ENCODE results near the gene STRN3. TPM values are rescaled to one million over a fixed set of nuclear protein-coding genes. Genes with fewer than 3 reads are reported as not detected.

STRN3 gene
- total and polyA plus RNA-seq, 10 of the 15 experiments (the other 5 are each of a cell fraction or from before 2014, with no cell fraction given) = 7.8 to 27.9 (median 14.1) TPM

DNA sequence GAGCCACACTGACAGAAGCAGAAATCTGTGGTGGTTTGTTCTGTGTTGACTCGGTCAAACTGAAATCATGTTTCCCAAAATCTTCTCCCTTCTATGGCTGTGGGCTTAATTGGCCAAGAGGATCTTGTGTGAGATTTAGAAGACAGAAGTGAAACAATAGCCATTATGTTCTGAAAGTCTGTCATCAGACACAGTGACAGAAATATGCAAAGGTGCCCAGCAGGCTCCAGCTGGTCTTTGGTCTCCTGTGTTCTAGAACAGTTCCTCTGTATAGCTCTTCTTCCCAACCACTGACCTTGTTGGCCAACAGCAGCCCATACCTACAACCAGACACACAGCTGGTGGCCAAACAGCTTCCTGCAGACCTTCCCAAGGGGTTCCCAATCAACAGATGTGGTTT, 176.8 kb downstream of the STRN3 start (continued):
- TF ChIP-seq NBN (IDR thresholded peaks at IDR 0.05) (no peak), NR2C1 (IDR thresholded peaks at IDR 0.05) (no peak), POU2F2 (IDR thresholded peaks at IDR 0.05; ENCODE audit: borderline replicate concordance, low read depth, low read length) (peak; percentile 97), CBFB (IDR thresholded peaks at IDR 0.05; ENCODE audit: low read depth) (no peak), BRCA1 (IDR thresholded peaks at IDR 0.05; ENCODE audit: low read depth, low read length) (no peak), ZNF24 (IDR thresholded peaks at IDR 0.05) (no peak), BMI1 (IDR thresholded peaks at IDR 0.05; ENCODE audit: borderline replicate concordance) (no peak), NFXL1 (IDR thresholded peaks at IDR 0.05; ENCODE audit: borderline replicate concordance) (no peak), POLR2A (IDR thresholded peaks at IDR 0.05; ENCODE audit: low read depth, low read length) (no peak), NR2C2 (IDR thresholded peaks at IDR 0.05; ENCODE audit: borderline replicate concordance, control insufficient read depth, insufficient read length, low read depth) (no peak), RCOR1 (conservative IDR thresholded peaks at IDR 0.05; ENCODE audit: low read depth, low read length) (no peak), MEF2B (IDR thresholded peaks at IDR 0.05; ENCODE audit: partially characterized antibody, poor library complexity, severe bottlenecking) (no peak), ZSCAN29 (IDR thresholded peaks at IDR 0.05) (no peak), STAT1 (conservative IDR thresholded peaks at IDR 0.05) (no peak), SMAD5 (IDR thresholded peaks at IDR 0.05; ENCODE audit: low read depth) (no peak), RELA (IDR thresholded peaks at IDR 0.05; ENCODE audit: borderline replicate concordance, partially characterized antibody) (no peak), FOXM1 (IDR thresholded peaks at IDR 0.05; ENCODE audit: low read depth, low read length) (no peak), ZNF217 (IDR thresholded peaks at IDR 0.05) (no peak), LARP7 (IDR thresholded peaks at IDR 0.05) (no peak), NFYA (IDR thresholded peaks at IDR 0.05; ENCODE audit: borderline replicate concordance, low read depth, low read length) (no peak), NR2F1 (conservative IDR thresholded peaks at IDR 0.05) (no peak), TCF3 (IDR thresholded peaks at IDR 0.05; ENCODE audit: borderline replicate concordance, insufficient read depth, low read depth, low read length) (peak; percentile 92), SRF (IDR thresholded peaks at IDR 0.05; ENCODE audit: low read depth in 2 of 2, low read length in 2 of 2) (no peak), DPF2 (IDR thresholded peaks at IDR 0.05) (0 out of 2 replicates have a peak, but pooled peaks have one; percentile 50), STAT3 (IDR thresholded peaks at IDR 0.05; ENCODE audit: low read depth, low read length) (no peak), MYC (IDR thresholded peaks at IDR 0.05; ENCODE audit: insufficient read depth, insufficient read length, insufficient replicate concordance, low read length, severe bottlenecking) (no peak), CEBPB (IDR thresholded peaks at IDR 0.05; ENCODE audit: borderline replicate concordance in 1 of 2, low read depth in 2 of 2, low read length in 2 of 2) (0 out of 4 replicates have a peak, but pooled peaks of 1 of the 2 experiments have one; percentile 3), RBBP5 (conservative IDR thresholded peaks at IDR 0.05) (no peak), ZNF384 (IDR thresholded peaks at IDR 0.05; ENCODE audit: borderline replicate concordance, low read depth, low read length) (no peak), MXI1 (IDR thresholded peaks at IDR 0.05; ENCODE audit: low read depth, low read length) (no peak), SMAD1 (IDR thresholded peaks at IDR 0.05; ENCODE audit: low read depth, partially characterized antibody) (no peak), KDM1A (IDR thresholded peaks at IDR 0.05; ENCODE audit: borderline replicate concordance) (no peak)
- TF ChIP-seq, protein P1, sequence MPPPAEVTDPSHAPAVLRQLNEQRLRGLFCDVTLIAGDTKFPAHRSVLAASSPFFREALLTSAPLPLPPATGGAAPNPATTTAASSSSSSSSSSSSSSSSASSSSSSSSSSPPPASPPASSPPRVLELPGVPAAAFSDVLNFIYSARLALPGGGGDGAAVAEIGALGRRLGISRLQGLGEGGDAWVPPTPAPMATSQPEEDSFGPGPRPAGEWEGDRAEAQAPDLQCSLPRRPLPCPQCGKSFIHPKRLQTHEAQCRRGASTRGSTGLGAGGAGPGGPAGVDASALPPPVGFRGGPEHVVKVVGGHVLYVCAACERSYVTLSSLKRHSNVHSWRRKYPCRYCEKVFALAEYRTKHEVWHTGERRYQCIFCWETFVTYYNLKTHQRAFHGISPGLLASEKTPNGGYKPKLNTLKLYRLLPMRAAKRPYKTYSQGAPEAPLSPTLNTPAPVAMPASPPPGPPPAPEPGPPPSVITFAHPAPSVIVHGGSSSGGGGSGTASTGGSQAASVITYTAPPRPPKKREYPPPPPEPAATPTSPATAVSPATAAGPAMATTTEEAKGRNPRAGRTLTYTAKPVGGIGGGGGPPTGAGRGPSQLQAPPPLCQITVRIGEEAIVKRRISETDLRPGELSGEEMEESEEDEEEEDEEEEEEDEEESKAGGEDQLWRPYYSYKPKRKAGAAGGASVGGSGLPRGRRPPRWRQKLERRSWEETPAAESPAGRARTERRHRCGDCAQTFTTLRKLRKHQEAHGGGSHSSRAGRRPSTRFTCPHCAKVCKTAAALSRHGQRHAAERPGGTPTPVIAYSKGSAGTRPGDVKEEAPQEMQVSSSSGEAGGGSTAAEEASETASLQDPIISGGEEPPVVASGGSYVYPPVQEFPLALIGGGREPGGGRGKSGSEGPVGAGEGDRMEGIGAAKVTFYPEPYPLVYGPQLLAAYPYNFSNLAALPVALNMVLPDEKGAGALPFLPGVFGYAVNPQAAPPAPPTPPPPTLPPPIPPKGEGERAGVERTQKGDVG (CRISPR knock-in tag; IDR thresholded peaks at IDR 0.05) = no peak
- TF ChIP-seq, protein P2, sequence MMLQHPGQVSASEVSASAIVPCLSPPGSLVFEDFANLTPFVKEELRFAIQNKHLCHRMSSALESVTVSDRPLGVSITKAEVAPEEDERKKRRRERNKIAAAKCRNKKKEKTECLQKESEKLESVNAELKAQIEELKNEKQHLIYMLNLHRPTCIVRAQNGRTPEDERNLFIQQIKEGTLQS (IDR thresholded peaks at IDR 0.05; ENCODE audit: borderline replicate concordance, extremely low read depth, low read depth, low read length) = no peak
